Measurements from ENCODE around the gene EHMT1. TPM values are rescaled to one million over a fixed set of nuclear protein-coding genes. Genes with fewer than 3 reads are reported as not detected.

The EHMT1 gene
- total RNA-seq, 1 donor from 2014 or later: 162 TPM

DNA sequence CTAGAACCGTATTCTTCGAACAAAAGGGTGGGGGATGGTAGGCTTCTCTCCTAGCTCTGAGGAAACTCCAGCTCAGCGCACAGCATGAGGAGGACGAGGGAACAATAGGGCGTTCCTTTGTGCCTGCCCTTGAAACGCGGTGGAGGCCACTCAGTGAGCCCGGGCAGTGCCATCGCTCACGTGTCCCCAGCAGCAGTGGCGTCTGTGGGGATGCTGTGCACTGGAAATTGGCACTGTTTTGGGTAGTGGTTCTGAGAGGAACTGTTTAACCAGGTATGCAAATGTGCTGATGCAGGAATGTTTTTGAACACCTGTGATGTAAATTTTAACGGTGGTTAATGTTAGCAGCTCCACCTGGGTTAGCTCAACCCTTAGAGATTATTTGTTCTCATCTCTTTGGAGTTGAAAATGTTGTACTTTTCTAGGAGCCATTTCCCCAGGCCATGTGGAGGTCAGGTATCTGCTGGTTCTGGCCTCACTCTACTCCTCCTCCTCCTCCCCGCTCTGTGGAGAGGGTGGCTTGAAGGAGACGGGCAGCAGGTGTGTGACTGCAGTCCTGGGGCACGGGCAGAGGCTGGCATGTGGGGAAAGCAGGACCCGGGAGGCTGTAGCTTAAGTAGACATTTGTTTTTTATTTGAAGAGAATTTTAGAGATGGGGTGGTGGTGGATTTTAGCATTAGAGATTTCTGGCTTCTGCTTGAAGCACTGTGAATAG, 48.3 kb downstream of the EHMT1 start:
- no peak for DNase-seq
- peaks cover 36% of the 10 kb centered on the region for H3K4me1 Mint-ChIP-seq (ENCODE audit: low read depth, unreplicated experiment)
- peaks cover 8% of the 10 kb centered on the region for H3K9me3 Mint-ChIP-seq (ENCODE audit: unreplicated experiment)
- peaks cover 14% of the 10 kb centered on the region for H3K27me3 Mint-ChIP-seq (ENCODE audit: unreplicated experiment)
- peaks cover 6% of the 10 kb centered on the region for H3K36me3 Mint-ChIP-seq (ENCODE audit: unreplicated experiment)
- peak overlapping the region; percentile 60 for H3K27ac Mint-ChIP-seq (ENCODE audit: unreplicated experiment)
- peak overlapping the region; percentile 43 for H3K4me3 Mint-ChIP-seq (ENCODE audit: unreplicated experiment)
- TF ChIP-seq CTCF (IDR thresholded peaks at IDR 0.05; ENCODE audit: partially characterized antibody, unreplicated experiment): no peak

DNA sequence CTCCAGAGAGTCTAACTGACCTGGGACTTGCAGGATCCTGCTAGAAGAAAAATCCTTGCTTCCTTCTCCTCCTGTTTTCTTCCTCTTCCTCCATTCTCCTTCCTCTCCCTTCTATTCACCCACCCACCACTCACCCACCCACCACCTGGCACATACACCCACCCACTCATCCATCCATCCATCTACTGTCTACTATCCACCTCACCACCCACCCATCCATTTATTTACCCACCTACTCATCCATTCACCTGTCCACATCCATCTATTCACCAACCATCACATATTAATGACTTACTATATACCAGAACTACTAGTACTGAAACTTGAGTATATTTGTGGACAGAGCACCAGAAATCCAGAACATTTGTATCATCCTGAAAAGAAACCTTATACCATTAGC, 49.4 kb downstream of the EHMT1 start:
- H3K27ac Mint-ChIP-seq (ENCODE audit: unreplicated experiment): no peak overlapping the region

GRCh38 chr9:137669261-137669672, 50.5 kb downstream of the EHMT1 start:
- no peak overlapping the region for H3K4me3 Mint-ChIP-seq (ENCODE audit: unreplicated experiment)
- peaks cover 52% of the 10 kb centered on the region for H3K4me1 Mint-ChIP-seq (ENCODE audit: low read depth, unreplicated experiment)
- TF ChIP-seq CTCF (IDR thresholded peaks at IDR 0.05; ENCODE audit: partially characterized antibody, unreplicated experiment): no peak
- peaks cover 8% of the 10 kb centered on the region for H3K9me3 Mint-ChIP-seq (ENCODE audit: unreplicated experiment)
- peak overlapping the region; percentile 76 for H3K27ac Mint-ChIP-seq (ENCODE audit: unreplicated experiment)
- H3K27me3 Mint-ChIP-seq (ENCODE audit: unreplicated experiment): peaks cover 11% of the 10 kb centered on the region
- DNase-seq: no peak
- peaks cover 6% of the 10 kb centered on the region for H3K36me3 Mint-ChIP-seq (ENCODE audit: unreplicated experiment)

More for the DNA sequence above, 49.4 kb downstream of the EHMT1 start:
- H3K4me1 Mint-ChIP-seq (ENCODE audit: low read depth, unreplicated experiment): peaks cover 43% of the 10 kb centered on the region
- H3K36me3 Mint-ChIP-seq (ENCODE audit: unreplicated experiment): peaks cover 6% of the 10 kb centered on the region
- TF ChIP-seq CTCF (IDR thresholded peaks at IDR 0.05; ENCODE audit: partially characterized antibody, unreplicated experiment): no peak
- no peak overlapping the region for H3K4me3 Mint-ChIP-seq (ENCODE audit: unreplicated experiment)
- peaks cover 8% of the 10 kb centered on the region for H3K9me3 Mint-ChIP-seq (ENCODE audit: unreplicated experiment)
- DNase-seq: no peak
- H3K27me3 Mint-ChIP-seq (ENCODE audit: unreplicated experiment): peaks cover 12% of the 10 kb centered on the region

DNA sequence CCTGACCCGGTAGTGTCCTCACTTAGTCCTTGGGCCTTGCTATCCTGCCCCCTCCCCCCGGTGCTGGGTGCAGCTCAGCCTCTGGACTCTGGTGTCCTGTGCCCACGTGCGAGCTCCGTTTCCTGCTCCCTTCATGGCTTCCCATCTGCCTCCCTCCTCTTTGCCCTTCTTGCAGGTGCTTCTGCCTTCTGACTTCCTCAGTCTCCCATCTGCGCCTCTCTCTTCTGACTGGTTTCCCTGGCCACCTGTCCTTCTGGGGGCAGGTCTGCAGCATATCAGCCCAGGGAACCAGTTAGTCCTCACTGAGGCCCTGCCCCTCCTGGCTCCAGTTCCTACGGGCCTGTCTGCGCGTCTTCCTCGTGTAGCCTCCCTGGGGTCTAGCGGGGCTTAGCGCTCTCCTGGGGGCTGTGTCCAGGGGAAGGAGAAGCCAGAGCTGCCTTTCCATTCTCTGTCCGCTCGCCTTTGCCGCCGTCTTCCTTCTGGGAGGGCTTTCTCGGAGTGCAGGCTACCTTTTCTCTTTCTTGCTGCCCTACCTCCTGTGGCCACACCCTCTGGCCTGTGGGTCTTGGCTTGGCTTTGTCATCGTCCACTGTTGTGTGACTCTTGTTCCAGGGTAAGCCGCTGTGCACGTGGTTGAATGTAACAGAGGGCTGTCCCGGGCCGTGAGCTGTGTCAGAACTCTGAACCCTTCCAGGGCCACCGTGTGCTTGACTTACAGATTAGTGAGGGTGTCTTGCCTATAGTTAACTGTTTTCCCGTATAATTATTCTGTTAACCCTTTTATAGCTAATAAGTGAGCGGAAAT, 51.8 kb downstream of the EHMT1 start:
- H3K27ac Mint-ChIP-seq (ENCODE audit: unreplicated experiment): peak overlapping the region; percentile 90
- peaks cover 10% of the 10 kb centered on the region for H3K9me3 Mint-ChIP-seq (ENCODE audit: unreplicated experiment)
- peak overlapping the region; percentile 55 for H3K4me3 Mint-ChIP-seq (ENCODE audit: unreplicated experiment)
- H3K27me3 Mint-ChIP-seq (ENCODE audit: unreplicated experiment): peaks cover 11% of the 10 kb centered on the region
- H3K4me1 Mint-ChIP-seq (ENCODE audit: low read depth, unreplicated experiment): peaks cover 52% of the 10 kb centered on the region
- peak; percentile 60 for DNase-seq
- TF ChIP-seq CTCF (IDR thresholded peaks at IDR 0.05; ENCODE audit: partially characterized antibody, unreplicated experiment): no peak
- H3K36me3 Mint-ChIP-seq (ENCODE audit: unreplicated experiment): peaks cover 6% of the 10 kb centered on the region

DNA sequence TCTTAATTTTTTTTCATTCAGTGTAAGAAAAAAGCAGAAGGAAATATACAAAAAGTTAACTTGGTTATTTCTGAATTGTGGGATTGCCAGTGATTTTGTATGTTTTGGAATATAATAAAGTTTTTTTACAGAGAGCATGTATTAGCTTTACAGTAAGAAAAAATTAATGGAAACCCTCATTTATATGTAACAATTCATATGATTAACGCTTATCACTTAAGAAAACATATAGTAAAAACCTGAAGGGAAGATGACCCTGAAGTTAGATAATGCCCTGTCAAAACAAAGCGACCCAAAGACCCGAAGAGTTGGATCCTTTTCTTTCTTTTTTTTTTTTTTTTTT, 52.4 kb downstream of the EHMT1 start:
- Mint-ChIP-seq H3K4me1 (ENCODE audit: low read depth, unreplicated experiment) (peaks cover 52% of the 10 kb centered on the region), H3K9me3 (ENCODE audit: unreplicated experiment) (peaks cover 10% of the 10 kb centered on the region), H3K27me3 (ENCODE audit: unreplicated experiment) (peaks cover 11% of the 10 kb centered on the region), H3K4me3 (ENCODE audit: unreplicated experiment) (peak overlapping the region; percentile 55), H3K27ac (ENCODE audit: unreplicated experiment) (no peak overlapping the region), H3K36me3 (ENCODE audit: unreplicated experiment) (peaks cover 6% of the 10 kb centered on the region)
- DNase-seq: no peak
- no peak for TF ChIP-seq CTCF (IDR thresholded peaks at IDR 0.05; ENCODE audit: partially characterized antibody, unreplicated experiment)
